Prostate gland (tissue), 2 donors: ENCODE results near the gene GALT. TPM values are rescaled to one million over a fixed set of nuclear protein-coding genes. Genes with fewer than 3 reads are reported as not detected.
A peak's percentile ranks its signal among the peaks of the same experiment; 100 is the strongest.
"Not testable (repeated sequence)": the region's sequence is repeated elsewhere in the genome, so short reads cannot be mapped to it uniquely, and the experiment has no call there.

Source experiments
- DNase-seq: peaks from one replicate; pipeline ENCODE4 v3.0.0-alpha.2; 2019; ENCODE audit warnings: low spot score
- H3K27ac ChIP-seq, 2 donors: fragments of 200-600 bp; sonication (generic); 2 replicates each; pipeline ENCODE4 v1.5.1; 2017 to 2019
- H3K27me3 ChIP-seq: fragments of 200-600 bp; sonication (generic); replicated peaks from 2 replicates; pipeline ENCODE4 v1.5.1; 2019; ENCODE audit not compliant: insufficient read depth
- H3K36me3 ChIP-seq, 2 donors: fragments of 200-600 bp; sonication (generic); 1 replicate in 1 of 2; 2 replicates in 1 of 2; pipeline versions ENCODE4 v1.5.1 to v1.8.1; 2017 to 2019
- H3K4me1 ChIP-seq: fragments of 200-600 bp; sonication (generic); replicated peaks from 2 replicates; pipeline ENCODE4 v1.5.1; 2019
- H3K4me3 ChIP-seq, 2 donors: fragments of 200-600 bp; sonication (generic); 2 replicates each; pipeline ENCODE4 v1.5.1; 2017 to 2019
- H3K9me3 ChIP-seq: fragments of 200-600 bp; sonication (generic); 2 replicates; pipeline ENCODE4 v1.5.1; 2017
- POLR2A ChIP-seq: fragments of 450-650 bp; IDR thresholded peaks from one replicate; pipeline ENCODE4 v1.6.1; 2016; ENCODE audit warnings: antibody characterized with exemption, mild to moderate bottlenecking
- POLR2AphosphoS5 ChIP-seq: sonication (generic); formaldehyde crosslinking; IDR thresholded peaks from one replicate; pipeline ENCODE4 v1.6.1; 2017; ENCODE audit warnings: antibody characterized with exemption
- WGBS: methylation state at CpG from one replicate; pipeline ENCODE4 v1.1.5; 2018; 5-methylcytosine and 5-hydroxymethylcytosine counted together
- intact Hi-C: fragments of 100-400 bp; cut with DNase I; formaldehyde crosslinking; loops from one replicate; pipeline ENCODE4 v1.14.2; 2022
- total RNA-seq, 2 donors: library from RNA; depleted of rRNA; stranded (reverse); fragments of >200 nt; gene quantifications; one replicate each; pipeline ENCODE4 v1.1.0, GENCODE V29; 2016
- TF ChIP-seq, protein P1 (sequence below), 4 experiments: fragments of 200-600 bp in 2 of 4; fragments of 450-650 bp in 2 of 4; sonication (generic) in 2 of 4; IDR thresholded peaks; 1 replicate in 3 of 4; 2 replicates in 1 of 4; pipeline ENCODE4 v1.5.1; 2016 to 2019; ENCODE audit warnings: antibody characterized with exemption in 4 of 4, mild to moderate bottlenecking in 2 of 4, moderate library complexity in 2 of 4

Gene GALT
- total RNA-seq, 2 donors from 2014 or later: 55.2 to 55.9 TPM

DNA sequence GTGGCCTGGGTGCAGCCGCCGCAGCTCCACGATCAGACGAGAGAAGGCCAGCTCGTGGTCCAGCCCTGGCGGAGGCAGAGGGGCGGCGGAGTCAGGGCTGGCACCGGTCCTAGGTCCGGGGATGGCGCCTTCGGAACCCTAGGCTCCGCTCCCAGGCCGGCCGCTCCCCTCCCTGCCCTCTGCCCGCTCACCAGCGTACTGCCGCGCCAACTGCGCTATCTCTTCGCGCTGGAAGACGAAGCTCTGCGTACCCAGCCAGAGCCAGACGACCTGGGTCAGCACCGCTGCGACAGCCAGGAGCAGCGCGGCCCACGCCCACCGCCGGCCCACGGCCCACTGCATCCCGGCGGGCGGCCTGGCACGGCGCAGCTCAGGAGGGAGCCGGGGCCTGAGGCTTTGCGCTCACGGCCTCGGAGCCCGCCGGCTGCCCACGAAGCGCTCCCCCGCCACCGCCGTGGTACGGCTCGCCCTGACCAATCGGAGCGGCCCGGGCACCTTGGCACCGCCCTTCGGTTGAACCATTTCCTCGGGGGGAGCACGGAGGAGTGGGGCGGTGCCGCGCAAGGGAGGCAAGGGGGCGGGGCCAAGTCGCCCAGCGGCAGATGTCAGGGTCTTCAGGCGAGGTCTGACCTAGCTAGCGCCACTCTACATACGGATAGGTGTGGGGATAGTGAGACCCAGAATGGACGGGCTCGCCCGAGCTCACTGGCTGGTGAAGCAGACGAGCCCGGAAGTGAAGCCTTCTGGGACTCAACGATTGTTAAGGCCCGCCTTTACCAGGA lies 8.9 kb upstream of the GALT start, which contains the start of gene SIGMAR1:
SIGMAR1 (minus strand) TSS at position 432 of the 782 bp plus-strand sequence; CDS start at position 342, 90 bp downstream.
- Histone ChIP-seq H3K9me3 (no peaks in the 10 kb centered on the region), H3K27ac (peak within 1 kb of the TSS; percentile 78 to 87), H3K4me1 (no peaks in the 10 kb centered on the region), H3K36me3 (no peaks in the 10 kb centered on the region), H3K27me3 (no peaks in the 10 kb centered on the region), H3K4me3 (peak within 1 kb of the TSS; percentile 74 to 76)
- WGBS: under 1% methylated on average over 66 of the region's 74 CpGs
- peak; percentile 92 for DNase-seq
- TF ChIP-seq, protein P1, sequence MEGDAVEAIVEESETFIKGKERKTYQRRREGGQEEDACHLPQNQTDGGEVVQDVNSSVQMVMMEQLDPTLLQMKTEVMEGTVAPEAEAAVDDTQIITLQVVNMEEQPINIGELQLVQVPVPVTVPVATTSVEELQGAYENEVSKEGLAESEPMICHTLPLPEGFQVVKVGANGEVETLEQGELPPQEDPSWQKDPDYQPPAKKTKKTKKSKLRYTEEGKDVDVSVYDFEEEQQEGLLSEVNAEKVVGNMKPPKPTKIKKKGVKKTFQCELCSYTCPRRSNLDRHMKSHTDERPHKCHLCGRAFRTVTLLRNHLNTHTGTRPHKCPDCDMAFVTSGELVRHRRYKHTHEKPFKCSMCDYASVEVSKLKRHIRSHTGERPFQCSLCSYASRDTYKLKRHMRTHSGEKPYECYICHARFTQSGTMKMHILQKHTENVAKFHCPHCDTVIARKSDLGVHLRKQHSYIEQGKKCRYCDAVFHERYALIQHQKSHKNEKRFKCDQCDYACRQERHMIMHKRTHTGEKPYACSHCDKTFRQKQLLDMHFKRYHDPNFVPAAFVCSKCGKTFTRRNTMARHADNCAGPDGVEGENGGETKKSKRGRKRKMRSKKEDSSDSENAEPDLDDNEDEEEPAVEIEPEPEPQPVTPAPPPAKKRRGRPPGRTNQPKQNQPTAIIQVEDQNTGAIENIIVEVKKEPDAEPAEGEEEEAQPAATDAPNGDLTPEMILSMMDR (IDR thresholded peaks at IDR 0.05): peak in 1 of 4 experiments; percentile 26
- TF ChIP-seq POLR2AphosphoS5 (peak; percentile 94), POLR2A (peak; percentile 73)
- intact Hi-C loops: loop anchor here (2.0 kb wide), 1 partner anchor 25 kb away; the partner anchor contains the start of gene RPP25L

DNA sequence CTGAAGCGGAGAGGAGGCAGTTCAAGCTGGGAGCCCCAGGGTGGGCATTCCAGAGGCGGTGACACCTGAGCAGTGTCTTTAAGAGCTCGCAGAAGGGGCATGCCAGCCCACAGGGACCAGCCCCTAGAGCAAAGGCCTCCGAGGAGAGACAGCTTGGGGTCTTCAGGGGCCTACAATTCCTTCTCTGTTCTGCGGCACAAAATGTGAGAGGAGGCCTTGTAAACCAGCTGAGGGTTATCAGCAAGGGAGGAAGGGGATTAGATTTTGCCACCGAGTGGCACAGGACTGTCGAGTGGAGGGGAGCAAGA lies 8.4 kb upstream of the GALT start:
- intact Hi-C loops: no loop called here
- peak overlapping the region; percentile 74 to 76 for H3K4me3 ChIP-seq
- no peaks in the 10 kb centered on the region for H3K27me3 ChIP-seq
- no peaks in the 10 kb centered on the region for H3K9me3 ChIP-seq
- WGBS: 12% methylated on average over 7 of the region's 7 CpGs
- H3K4me1 ChIP-seq: no peaks in the 10 kb centered on the region
- peak overlapping the region; percentile 78 to 87 for H3K27ac ChIP-seq
- TF ChIP-seq POLR2A: no peak
- no peak for TF ChIP-seq POLR2AphosphoS5
- TF ChIP-seq, protein P1 (IDR thresholded peaks at IDR 0.05): no peak
- DNase-seq: no peak
- H3K36me3 ChIP-seq: no peaks in the 10 kb centered on the region

DNA sequence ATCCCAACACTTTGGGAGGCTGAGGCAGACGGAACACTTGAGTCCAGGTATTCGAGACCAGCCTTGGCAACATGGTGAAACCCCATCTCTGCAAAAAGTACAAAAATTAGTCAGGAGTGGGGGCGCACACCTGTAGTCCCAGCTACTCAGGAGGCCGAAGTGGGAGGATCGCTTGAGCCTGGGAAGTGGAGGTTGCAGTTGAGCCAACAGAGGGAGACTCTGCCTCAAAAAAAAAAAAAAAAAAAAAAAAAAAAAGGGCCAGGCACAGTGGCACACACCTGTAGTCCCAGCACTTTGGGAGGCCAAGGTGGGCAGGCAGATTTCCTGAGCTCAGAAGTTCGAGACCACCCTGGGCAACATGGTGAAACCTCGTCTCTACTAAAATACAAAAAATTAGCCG lies 7.2 kb upstream of the GALT start:
- WGBS: 97% methylated on average over 8 of the region's 8 CpGs
- H3K36me3 ChIP-seq, H3K27ac ChIP-seq, H3K4me3 ChIP-seq, H3K4me1 ChIP-seq, H3K27me3 ChIP-seq, intact Hi-C loops, H3K9me3 ChIP-seq, DNase-seq: not testable (repeated sequence)

DNA sequence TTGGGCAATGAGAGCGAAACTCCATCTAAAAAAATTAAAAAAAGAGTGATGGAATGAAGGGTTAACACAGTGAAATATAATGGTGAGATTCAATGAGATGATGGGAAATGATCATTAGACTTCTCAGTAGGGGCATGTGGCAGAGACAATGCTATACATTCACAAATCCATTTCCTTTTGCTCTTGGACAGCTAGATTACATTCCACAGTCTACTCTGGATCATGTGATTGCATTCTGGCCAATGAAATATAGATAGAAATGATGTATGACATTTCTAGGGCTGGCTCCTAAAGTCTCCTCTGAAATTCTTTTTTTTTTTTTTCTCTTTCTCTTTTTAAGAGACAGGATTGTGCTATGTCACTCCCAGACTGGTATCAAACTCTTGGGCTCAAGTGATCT lies 3.8 kb upstream of the GALT start:
- Histone ChIP-seq H3K27me3 (no peaks in the 10 kb centered on the region), H3K4me1 (peaks cover 4% of the 10 kb centered on the region), H3K36me3 (no peaks in the 10 kb centered on the region), H3K27ac (no peak overlapping the region), H3K4me3 (no peak overlapping the region), H3K9me3 (no peaks in the 10 kb centered on the region)
- WGBS: 100% methylated on average over 1 of the region's 1 CpG
- TF ChIP-seq POLR2AphosphoS5: no peak
- TF ChIP-seq POLR2A: no peak
- TF ChIP-seq, protein P1 (IDR thresholded peaks at IDR 0.05): no peak
- intact Hi-C loops: no loop called here
- DNase-seq: no peak

DNA sequence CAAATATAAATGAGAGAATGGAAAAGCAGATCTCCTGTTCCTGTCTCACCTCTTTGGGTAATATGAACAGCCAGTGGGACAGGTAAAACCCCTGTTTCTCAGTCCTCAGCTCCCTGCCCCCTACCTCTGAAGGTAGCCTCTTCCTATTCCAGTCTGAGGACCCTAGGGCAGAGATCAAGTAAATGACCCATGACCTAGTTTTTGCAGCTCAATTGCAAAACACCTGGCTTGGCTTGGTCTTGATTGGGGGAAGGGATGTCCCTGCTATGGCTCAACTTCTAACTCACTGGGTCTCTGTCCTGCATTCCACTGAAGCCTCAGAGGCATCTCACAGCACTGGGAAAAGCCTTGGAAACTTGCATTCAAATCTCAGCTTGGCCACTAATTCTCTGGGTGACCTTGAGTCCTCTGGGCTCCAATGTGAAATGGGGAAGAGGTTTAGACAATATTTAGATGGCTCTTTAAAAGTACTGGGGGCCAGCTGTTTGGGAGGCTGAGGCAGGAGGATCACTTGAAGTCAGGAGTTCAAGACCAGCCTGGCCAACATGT lies 1.6 kb upstream of the GALT start:
- no peak overlapping the region for H3K4me3 ChIP-seq
- no peak for DNase-seq
- H3K36me3 ChIP-seq: peaks cover 3 to 5% of the 10 kb centered on the region in 2 donors
- TF ChIP-seq, protein P1 (IDR thresholded peaks at IDR 0.05): no peak
- TF ChIP-seq POLR2A (no peak), POLR2AphosphoS5 (no peak)
- intact Hi-C loops: no loop called here
- no peak overlapping the region for H3K27ac ChIP-seq
- peaks cover 7% of the 10 kb centered on the region for H3K4me1 ChIP-seq
- no peaks in the 10 kb centered on the region for H3K27me3 ChIP-seq
- no peaks in the 10 kb centered on the region for H3K9me3 ChIP-seq
